Mesenchymal stem cell (in vitro differentiated cells and primary cell): ENCODE measurements around the gene ZNF41.
A peak's percentile ranks its signal among the peaks of the same experiment; 100 is the strongest.
"Not testable (repeated sequence)": the region's sequence is repeated elsewhere in the genome, so short reads cannot be mapped to it uniquely, and the experiment has no call there.

Source experiments
- DNase-seq: peaks from one replicate; pipeline ENCODE4 v3.0.0-alpha.2; 2013
- H2AFZ ChIP-seq: one replicate; pipeline ENCODE4 v1.6.1; 2013; ENCODE audit warnings: low read depth, mild to moderate bottlenecking, control low read depth, inconsistent platforms, low read length, moderate library complexity
- H2AK5ac ChIP-seq: 2 replicates; pipeline ENCODE4 v1.6.1; 2013; ENCODE audit warnings: low read length, moderate library complexity, mild to moderate bottlenecking, inconsistent platforms; ENCODE audit not compliant: severe bottlenecking
- H2BK120ac ChIP-seq: one replicate; pipeline ENCODE4 v1.6.1; 2013; ENCODE audit warnings: low read depth, mild to moderate bottlenecking, inconsistent platforms, low read length, moderate library complexity
- H2BK12ac ChIP-seq, 2 experiments: one replicate each; pipeline ENCODE4 v1.6.1; 2013; ENCODE audit warnings: inconsistent platforms in 2 of 2, low read length in 2 of 2, mild to moderate bottlenecking in 2 of 2, moderate library complexity in 2 of 2, control low read depth in 1 of 2
- H2BK15ac ChIP-seq: one replicate; pipeline ENCODE4 v1.6.1; 2013; ENCODE audit warnings: mild to moderate bottlenecking, low read depth, inconsistent platforms; ENCODE audit not compliant: poor library complexity, severe bottlenecking
- H2BK5ac ChIP-seq: 2 replicates; pipeline ENCODE4 v1.6.1; 2013; ENCODE audit warnings: low read depth, mild to moderate bottlenecking, low read length, control low read depth, inconsistent platforms; ENCODE audit not compliant: poor library complexity, severe bottlenecking
- H3K14ac ChIP-seq, 2 experiments: one replicate each; pipeline ENCODE4 v1.6.1; 2013; ENCODE audit warnings: inconsistent platforms in 2 of 2, low read length in 2 of 2, control low read depth in 1 of 2, mild to moderate bottlenecking in 1 of 2, moderate library complexity in 1 of 2
- H3K18ac ChIP-seq, 2 experiments: one replicate each; pipeline ENCODE4 v1.6.1; 2013; ENCODE audit warnings: inconsistent platforms in 2 of 2, low read length in 2 of 2, control low read depth in 1 of 2, low read depth in 1 of 2, mild to moderate bottlenecking in 1 of 2
- H3K23ac ChIP-seq, 2 experiments: one replicate each; pipeline ENCODE4 v1.6.1; 2013; ENCODE audit warnings: inconsistent platforms in 2 of 2, low read length in 2 of 2, mild to moderate bottlenecking in 2 of 2, moderate library complexity in 2 of 2, control low read depth in 1 of 2
- H3K27ac ChIP-seq: 2 replicates; pipeline ENCODE4 v1.5.1; 2013; ENCODE audit warnings: mild to moderate bottlenecking, moderate library complexity, low read length, control low read depth, inconsistent platforms; ENCODE audit not compliant: poor library complexity, severe bottlenecking
- H3K27me3 ChIP-seq, 2 experiments: 2 replicates each; pipeline versions ENCODE4 v1.6.1 to v1.7.0; 2013; ENCODE audit warnings: low read length in 2 of 2, mild to moderate bottlenecking in 2 of 2, moderate library complexity in 2 of 2, control low read depth in 1 of 2, inconsistent platforms in 1 of 2; ENCODE audit not compliant: control insufficient read depth in 1 of 2, insufficient read depth in 1 of 2
- H3K36me3 ChIP-seq, 2 experiments: 2 replicates each; pipeline versions ENCODE4 v1.6.1 to v1.7.0; 2013; ENCODE audit warnings: low read length in 2 of 2, control low read depth in 1 of 2, inconsistent platforms in 1 of 2, low read depth in 1 of 2, mild to moderate bottlenecking in 1 of 2; ENCODE audit not compliant: insufficient read depth in 2 of 2, control insufficient read depth in 1 of 2
- H3K4ac ChIP-seq, 2 experiments: one replicate each; pipeline ENCODE4 v1.6.1; 2013; ENCODE audit warnings: inconsistent platforms in 2 of 2, low read length in 2 of 2, mild to moderate bottlenecking in 2 of 2, moderate library complexity in 2 of 2, control low read depth in 1 of 2, low read depth in 1 of 2
- H3K4me1 ChIP-seq: 2 replicates; pipeline ENCODE4 v1.6.1; 2013; ENCODE audit warnings: low read depth, low read length, control low read depth; ENCODE audit not compliant: control insufficient read depth, insufficient read depth
- H3K4me2 ChIP-seq: 2 replicates; pipeline ENCODE4 v1.6.1; 2013; ENCODE audit warnings: low read length, mild to moderate bottlenecking, inconsistent platforms; ENCODE audit not compliant: poor library complexity, severe bottlenecking
- H3K4me3 ChIP-seq, 2 experiments: 2 replicates each; pipeline versions ENCODE4 v1.5.1 to v1.7.0; 2013; ENCODE audit warnings: low read length in 2 of 2, mild to moderate bottlenecking in 2 of 2, control low read depth in 1 of 2, low read depth in 1 of 2; ENCODE audit not compliant: insufficient read depth in 1 of 2
- H3K79me1 ChIP-seq: replicated peaks from 2 replicates; pipeline ENCODE4 v1.6.1; 2013; ENCODE audit warnings: mild to moderate bottlenecking, control low read depth, low read length, inconsistent platforms; ENCODE audit not compliant: poor library complexity, severe bottlenecking
- H3K9ac ChIP-seq: 2 replicates; pipeline ENCODE4 v1.7.0; 2013; ENCODE audit warnings: mild to moderate bottlenecking, low read length, moderate library complexity
- H3K9me3 ChIP-seq: 2 replicates; pipeline ENCODE4 v1.7.0; 2013; ENCODE audit warnings: mild to moderate bottlenecking, low read length; ENCODE audit not compliant: control insufficient read depth
- H4K8ac ChIP-seq: one replicate; pipeline ENCODE4 v1.6.1; 2013; ENCODE audit warnings: inconsistent platforms, mild to moderate bottlenecking, low read length, moderate library complexity
- H4K91ac ChIP-seq: one replicate; pipeline ENCODE4 v1.6.1; 2013; ENCODE audit warnings: mild to moderate bottlenecking, low read length, inconsistent platforms
- WGBS: methylation state at CpG from one replicate; pipeline ENCODE4 v1.1.7; 2013; ENCODE audit warnings: mixed read lengths; 5-methylcytosine and 5-hydroxymethylcytosine counted together

ZNF41 gene

GRCh38 chrX:47498411-47498810, 15.4 kb upstream of the ZNF41 start:
- H3K9ac ChIP-seq, result no peak overlapping the region
- H3K9me3 ChIP-seq, result peaks cover 5% of the 10 kb centered on the region
- H2AK5ac ChIP-seq, result no peak overlapping the region
- no peak overlapping the region for H2BK12ac ChIP-seq
- 90% methylated on average over 2 of the region's 4 CpGs for WGBS
- no peak overlapping the region for H3K18ac ChIP-seq
- H3K23ac ChIP-seq, result no peak overlapping the region
- no peaks in the 10 kb centered on the region for H3K4me1 ChIP-seq
- H2BK120ac ChIP-seq, result no peak overlapping the region
- no peak overlapping the region for H3K4ac ChIP-seq
- H3K27ac ChIP-seq, result no peak overlapping the region
- no peak for DNase-seq
- no peak overlapping the region for H4K8ac ChIP-seq
- no peak overlapping the region for H3K4me3 ChIP-seq
- no peaks in the 10 kb centered on the region for H3K79me1 ChIP-seq
- H4K91ac ChIP-seq, result no peak overlapping the region
- H2BK15ac ChIP-seq, result no peak overlapping the region
- H2AFZ ChIP-seq, result no peak overlapping the region
- no peak overlapping the region for H3K4me2 ChIP-seq
- no peak overlapping the region for H2BK5ac ChIP-seq
- H3K36me3 ChIP-seq, result no peaks in the 10 kb centered on the region
- H3K14ac ChIP-seq, result no peak overlapping the region
- peaks cover 0 to 11% of the 10 kb centered on the region in 2 experiments for H3K27me3 ChIP-seq

GRCh38 chrX:47497271-47497888, 14.4 kb upstream of the ZNF41 start:
- H2AK5ac ChIP-seq, result no peak overlapping the region
- H2BK15ac ChIP-seq, result no peak overlapping the region
- no peaks in the 10 kb centered on the region for H3K36me3 ChIP-seq
- H3K18ac ChIP-seq, result no peak overlapping the region
- H2AFZ ChIP-seq, result no peak overlapping the region
- H2BK120ac ChIP-seq, result no peak overlapping the region
- no peak overlapping the region for H3K4me3 ChIP-seq
- H3K4ac ChIP-seq, result no peak overlapping the region
- peaks cover 5% of the 10 kb centered on the region for H3K9me3 ChIP-seq
- H3K4me1 ChIP-seq, result no peaks in the 10 kb centered on the region
- no peak overlapping the region for H3K9ac ChIP-seq
- no peak overlapping the region for H3K14ac ChIP-seq
- no peak overlapping the region for H2BK12ac ChIP-seq
- peaks cover 0 to 11% of the 10 kb centered on the region in 2 experiments for H3K27me3 ChIP-seq
- DNase-seq, result peak; percentile 34
- H3K79me1 ChIP-seq, result no peaks in the 10 kb centered on the region
- no peak overlapping the region for H4K8ac ChIP-seq
- H2BK5ac ChIP-seq, result no peak overlapping the region
- WGBS, result no CpG with 5 or more reads among the region's 2 CpGs
- H4K91ac ChIP-seq, result no peak overlapping the region
- no peak overlapping the region for H3K23ac ChIP-seq
- H3K27ac ChIP-seq, result no peak overlapping the region
- H3K4me2 ChIP-seq, result no peak overlapping the region

GRCh38 chrX:47492133-47492532, 9.1 kb upstream of the ZNF41 start:
- not testable (repeated sequence) for H3K27me3 ChIP-seq, H3K23ac ChIP-seq, H4K8ac ChIP-seq, H3K4me2 ChIP-seq, H4K91ac ChIP-seq, H3K18ac ChIP-seq, H2BK5ac ChIP-seq, H3K4ac ChIP-seq, H3K9me3 ChIP-seq, DNase-seq, H3K14ac ChIP-seq, H2AFZ ChIP-seq, H3K4me3 ChIP-seq, H3K9ac ChIP-seq, H3K27ac ChIP-seq, H3K79me1 ChIP-seq, H2AK5ac ChIP-seq, H2BK120ac ChIP-seq, H3K36me3 ChIP-seq, H3K4me1 ChIP-seq, H2BK12ac ChIP-seq, H2BK15ac ChIP-seq
- WGBS, result no CpG with 5 or more reads among the region's 4 CpGs

- Histone ChIP-seq H3K4me2 (no peak overlapping the region), H4K8ac (no peak overlapping the region), H3K9me3 (peaks cover 3% of the 10 kb centered on the region), H3K4me3 (no peak overlapping the region), H3K27ac (no peak overlapping the region), H3K79me1 (peaks cover 1% of the 10 kb centered on the region), H2AK5ac (no peak overlapping the region), H3K14ac (no peak overlapping the region), H2BK15ac (no peak overlapping the region), H3K4me1 (peaks cover 2% of the 10 kb centered on the region), H2BK12ac (no peak overlapping the region), H3K23ac (no peak overlapping the region), H4K91ac (no peak overlapping the region), H2AFZ (no peak overlapping the region), H3K9ac (no peak overlapping the region), H2BK120ac (no peak overlapping the region), H3K18ac (no peak overlapping the region), H3K4ac (no peak overlapping the region), H3K27me3 (peaks cover 0 to 9% of the 10 kb centered on the region in 2 experiments), H3K36me3 (no peaks in the 10 kb centered on the region), H2BK5ac (no peak overlapping the region)
- 100% methylated on average over 5 of the region's 6 CpGs for WGBS
- DNase-seq, result no peak
Observed at GRCh38 chrX:47489507-47490275, 6.7 kb upstream of the ZNF41 start.
